Esophagus mucosa (tissue), 1 donor: ENCODE measurements around the gene MRGPRX3. TPM values are rescaled to one million over a fixed set of nuclear protein-coding genes. Genes with fewer than 3 reads are reported as not detected.

Experiments
- ATAC-seq: fragments of 200-7000 bp; cut with Tn5 transposase; one replicate; pipeline ENCODE4 v1.9.1; 2020
- total RNA-seq: library from RNA; stranded (reverse); gene quantifications from one replicate; pipeline ENCODE4 v1.2.4, GENCODE V29; 2023
- donor health status: DM: yes; HTN: yes; CAD: no.

MRGPRX3 gene
- total RNA-seq, 1 donor from 2014 or later = 1.9 TPM

DNA sequence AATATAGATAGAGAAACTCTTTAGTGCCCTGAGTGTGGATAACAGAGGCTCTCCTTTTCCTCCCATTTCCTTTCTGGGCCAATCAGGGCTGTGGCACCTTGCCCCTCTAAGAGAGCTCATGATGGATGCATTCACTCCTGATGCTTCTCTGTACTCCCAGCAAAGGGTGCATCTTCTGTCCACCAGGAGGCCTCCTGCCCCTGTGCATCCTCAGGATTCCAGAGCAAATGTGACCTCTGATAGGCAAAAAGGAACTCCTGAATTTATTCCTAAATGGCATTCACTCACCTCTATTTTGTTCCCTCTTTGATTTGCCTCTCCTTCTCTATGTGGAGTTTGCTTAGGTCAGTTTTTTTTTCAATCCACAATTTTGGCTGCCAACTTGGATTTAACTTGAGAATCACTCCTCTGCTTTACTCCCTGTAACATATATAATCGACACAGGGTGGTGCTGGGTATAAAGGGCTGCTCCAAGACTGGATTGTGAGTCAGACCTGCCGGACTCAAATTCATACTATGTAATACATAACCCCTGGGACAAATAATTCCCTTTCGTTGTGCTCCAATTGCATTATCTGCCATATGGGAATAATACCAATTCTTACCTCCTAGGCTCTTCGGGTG, 39.1 kb downstream of the MRGPRX3 start:
- ATAC-seq = peak; percentile 57

DNA sequence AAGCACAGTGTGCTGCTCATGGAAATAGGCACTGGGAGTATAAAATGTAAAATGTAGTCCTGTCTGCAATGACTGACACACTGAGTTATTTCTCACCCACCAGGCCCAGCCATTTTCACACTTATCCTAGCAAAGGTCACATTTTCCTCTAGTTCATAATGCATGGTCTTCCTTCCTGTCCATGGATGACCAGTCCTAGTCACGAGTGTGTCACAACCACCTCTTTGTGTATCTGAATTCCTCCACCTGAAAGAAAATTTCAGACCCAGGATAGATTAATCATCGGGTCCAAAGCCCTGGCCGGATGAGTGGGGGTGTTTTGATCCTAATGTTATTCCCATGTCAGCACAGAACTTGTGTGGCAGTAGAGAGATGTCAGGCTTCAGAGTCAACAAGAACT, 40.3 kb downstream of the MRGPRX3 start, which contains the start of gene MRGPRX4:
TSS of gene MRGPRX4 (plus strand) at position 172 of the 400 bp plus-strand sequence. CDS start 420 bp downstream, outside the sequence.
- no peak for ATAC-seq

DNA sequence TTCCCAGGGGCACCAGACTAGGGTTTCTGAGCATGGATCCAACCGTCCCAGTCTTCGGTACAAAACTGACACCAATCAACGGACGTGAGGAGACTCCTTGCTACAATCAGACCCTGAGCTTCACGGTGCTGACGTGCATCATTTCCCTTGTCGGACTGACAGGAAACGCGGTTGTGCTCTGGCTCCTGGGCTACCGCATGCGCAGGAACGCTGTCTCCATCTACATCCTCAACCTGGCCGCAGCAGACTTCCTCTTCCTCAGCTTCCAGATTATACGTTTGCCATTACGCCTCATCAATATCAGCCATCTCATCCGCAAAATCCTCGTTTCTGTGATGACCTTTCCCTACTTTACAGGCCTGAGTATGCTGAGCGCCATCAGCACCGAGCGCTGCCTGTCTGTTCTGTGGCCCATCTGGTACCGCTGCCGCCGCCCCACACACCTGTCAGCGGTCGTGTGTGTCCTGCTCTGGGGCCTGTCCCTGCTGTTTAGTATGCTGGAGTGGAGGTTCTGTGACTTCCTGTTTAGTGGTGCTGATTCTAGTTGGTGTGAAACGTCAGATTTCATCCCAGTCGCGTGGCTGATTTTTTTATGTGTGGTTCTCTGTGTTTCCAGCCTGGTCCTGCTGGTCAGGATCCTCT, 41.0 kb downstream of the MRGPRX3 start:
- no peak for ATAC-seq

Other genes with a start within 250 kb of the MRGPRX3 start
- gene SERGEF, start 119.5 kb upstream of the MRGPRX3 start, total RNA-seq = 17.1 TPM
- 0.08 TPM for gene TPH1, start 86.3 kb upstream of the MRGPRX3 start, total RNA-seq
- gene SAAL1, start 26.5 kb upstream of the MRGPRX3 start, total RNA-seq = 10.4 TPM
- not detected for gene MRGPRX4, start 40.3 kb downstream of the MRGPRX3 start, total RNA-seq
- gene SAA4, start 104.2 kb downstream of the MRGPRX3 start, total RNA-seq = 0.64 TPM
- 19.0 TPM for gene SAA2, start 116.1 kb downstream of the MRGPRX3 start, total RNA-seq
- gene SAA1, start 133.7 kb downstream of the MRGPRX3 start, total RNA-seq = 56.2 TPM
- 12.3 TPM for gene HPS5, start 189.6 kb downstream of the MRGPRX3 start, total RNA-seq
- gene GTF2H1, start 190.0 kb downstream of the MRGPRX3 start, total RNA-seq = 33.9 TPM